ENCODE results near the gene ZNF491.
"Not testable (repeated sequence)": the region's sequence is repeated elsewhere in the genome, so short reads cannot be mapped to it uniquely, and the experiment has no call there.

Gene ZNF491

DNA sequence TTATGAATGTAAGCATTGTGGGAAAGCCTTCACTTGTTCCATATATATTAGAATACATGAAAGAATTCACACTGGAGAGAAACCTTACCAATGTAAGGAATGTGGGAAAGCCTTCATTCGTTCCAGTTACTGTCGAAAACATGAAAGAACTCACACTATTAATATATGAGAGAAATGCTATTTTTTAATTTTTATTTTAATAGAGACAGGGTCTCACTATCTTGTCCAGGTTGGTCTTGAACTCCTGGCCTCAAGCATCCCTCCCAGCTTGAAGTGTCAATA, 8.7 kb downstream of the ZNF491 start:
- DNase-seq, result no peak

DNA sequence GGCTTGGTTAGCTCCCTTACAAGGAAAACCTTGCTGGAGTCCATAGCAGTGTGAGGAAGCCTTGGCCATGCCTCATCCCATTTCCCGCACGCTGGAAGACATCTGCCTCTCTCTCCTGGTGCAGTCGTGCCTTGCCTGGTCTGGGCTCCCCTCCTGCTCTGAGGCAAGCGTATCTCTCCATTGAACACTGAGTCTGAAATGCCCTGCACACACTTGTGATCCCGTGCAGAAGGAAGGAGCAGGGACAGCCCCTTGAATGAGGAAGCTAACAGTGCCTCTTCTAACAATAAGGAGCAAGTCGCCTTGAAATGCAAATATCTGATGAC, 15.3 kb downstream of the ZNF491 start:
- DNase-seq, result no peak

DNA sequence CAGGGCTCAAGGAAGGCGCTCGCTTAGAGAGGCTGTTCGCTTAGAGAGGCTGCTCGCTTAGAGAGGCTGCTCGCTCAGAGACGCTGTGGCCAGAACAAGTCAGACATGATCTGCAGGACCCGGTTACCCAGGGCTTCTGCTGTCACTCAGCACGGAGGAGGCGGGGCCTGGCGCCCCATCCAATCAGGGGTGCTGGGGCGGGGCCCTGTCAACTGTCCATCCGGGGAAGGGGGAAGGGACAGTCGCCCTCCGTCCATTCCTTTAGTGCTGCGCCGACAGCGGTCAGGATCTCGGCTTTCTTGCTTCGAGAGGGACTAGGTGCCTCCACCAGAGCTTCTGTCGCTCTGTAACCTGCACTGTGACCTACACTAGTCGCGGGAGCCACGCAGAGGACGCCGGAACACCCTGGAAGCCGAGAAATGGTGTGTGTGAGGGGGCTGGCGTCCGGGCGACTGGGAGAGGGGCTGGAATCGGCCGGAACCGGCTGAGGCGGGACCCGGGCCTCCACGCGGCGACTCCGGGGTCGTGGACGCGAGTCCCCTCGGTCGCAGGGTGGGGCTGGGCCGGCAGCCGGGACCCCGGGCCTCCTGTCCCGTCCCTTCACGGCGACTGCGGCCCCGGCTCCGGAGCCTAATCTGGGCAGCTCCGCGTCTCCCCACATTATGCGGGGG, 15.8 kb downstream of the ZNF491 start, which contains the start of gene ZNF440:
Gene ZNF440 (plus strand): TSS at position 245 of the 671 bp plus-strand sequence. CDS start 175 bp downstream, at position 420.
- DNase-seq, result peak; percentile 59 to 86

DNA sequence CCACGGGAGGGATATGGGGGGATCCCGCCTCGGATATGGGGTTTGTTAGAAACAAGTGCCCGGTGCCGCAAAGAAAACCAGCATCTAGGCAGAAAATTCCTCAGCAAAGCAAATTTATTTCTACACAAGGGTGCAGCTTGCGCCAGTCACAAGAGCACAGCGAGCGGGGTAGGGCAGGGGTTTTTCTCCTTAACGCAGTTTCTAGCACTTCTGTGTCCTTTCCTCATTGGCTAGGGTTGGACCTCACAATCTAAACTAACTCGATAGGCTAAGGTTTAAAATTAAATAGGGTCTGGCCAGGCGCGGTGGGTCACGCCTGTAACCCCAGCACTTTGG, 16.3 kb downstream of the ZNF491 start:
- DNase-seq, result no peak

DNA sequence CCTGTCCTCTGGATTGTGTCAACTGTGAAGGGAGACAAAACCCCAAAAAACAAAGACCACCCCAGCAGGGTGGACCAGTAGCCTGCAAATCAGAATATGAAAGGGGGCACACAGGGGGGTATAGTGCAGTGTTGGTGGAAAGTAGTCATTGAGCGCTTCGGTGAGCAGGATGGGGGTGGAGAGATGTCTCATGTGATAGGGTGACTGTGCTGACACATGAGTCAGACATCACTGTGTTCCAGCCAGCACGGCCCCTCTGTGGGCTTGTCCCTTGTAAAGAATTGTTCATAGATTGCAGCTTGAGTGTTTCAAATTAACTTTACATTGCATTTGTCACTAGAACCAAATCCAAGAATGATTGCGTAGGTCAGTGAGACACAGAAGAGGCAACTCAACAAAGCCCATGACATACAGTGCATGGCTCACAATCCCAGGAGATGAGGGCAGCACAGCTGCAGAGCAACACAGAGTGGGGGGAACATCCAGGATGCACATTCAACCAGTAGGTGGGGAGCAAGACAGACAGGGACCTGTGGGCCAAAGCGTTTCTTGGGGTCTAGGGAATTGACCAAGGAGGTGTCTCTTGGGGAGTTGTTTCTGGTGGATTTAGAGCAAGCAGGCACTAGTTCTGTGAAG, 23.3 kb downstream of the ZNF491 start:
- DNase-seq, result no peak

DNA sequence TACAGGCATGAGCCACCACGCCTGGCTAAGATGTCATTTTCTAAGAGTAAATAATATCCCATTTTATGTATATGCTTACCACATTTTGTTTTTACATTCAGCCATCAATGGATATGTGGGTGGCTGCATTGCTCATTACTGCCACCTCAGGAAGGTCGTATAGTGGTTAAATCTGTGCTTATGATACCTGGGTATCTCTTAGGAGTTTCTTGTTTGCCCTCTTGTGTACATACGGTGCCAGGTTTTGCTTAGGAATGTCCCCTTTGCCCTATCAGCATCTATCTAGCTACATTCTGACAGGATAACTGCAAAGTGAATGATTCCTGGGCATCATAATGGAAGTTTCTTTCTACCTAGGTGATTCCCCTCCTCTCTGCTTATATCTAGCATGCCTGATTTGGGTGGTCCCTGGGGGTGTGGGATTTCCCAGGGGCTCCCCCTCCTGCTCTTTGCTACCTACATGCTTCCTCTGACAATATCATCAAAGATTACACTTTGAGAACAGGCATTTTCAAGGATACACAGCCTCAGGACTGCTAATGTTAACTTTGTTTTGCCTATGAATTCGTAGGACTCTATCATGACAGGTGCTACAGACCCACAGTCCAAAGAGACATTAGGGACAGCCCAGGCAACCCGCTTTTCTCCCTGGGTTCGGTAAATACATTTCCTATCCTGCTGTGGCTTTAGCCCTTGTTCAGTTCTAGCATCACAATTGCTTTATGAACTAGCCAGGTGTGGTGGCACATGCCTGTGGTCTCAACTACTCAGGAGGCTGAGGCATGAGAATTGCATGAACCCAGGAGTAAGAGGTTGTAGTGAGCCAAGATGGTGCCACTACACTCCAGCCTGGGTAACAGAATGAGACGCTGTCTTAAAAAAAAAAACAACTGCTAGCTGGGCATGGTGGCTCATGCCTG, 30.9 kb downstream of the ZNF491 start:
- not testable (repeated sequence) for DNase-seq

DNA sequence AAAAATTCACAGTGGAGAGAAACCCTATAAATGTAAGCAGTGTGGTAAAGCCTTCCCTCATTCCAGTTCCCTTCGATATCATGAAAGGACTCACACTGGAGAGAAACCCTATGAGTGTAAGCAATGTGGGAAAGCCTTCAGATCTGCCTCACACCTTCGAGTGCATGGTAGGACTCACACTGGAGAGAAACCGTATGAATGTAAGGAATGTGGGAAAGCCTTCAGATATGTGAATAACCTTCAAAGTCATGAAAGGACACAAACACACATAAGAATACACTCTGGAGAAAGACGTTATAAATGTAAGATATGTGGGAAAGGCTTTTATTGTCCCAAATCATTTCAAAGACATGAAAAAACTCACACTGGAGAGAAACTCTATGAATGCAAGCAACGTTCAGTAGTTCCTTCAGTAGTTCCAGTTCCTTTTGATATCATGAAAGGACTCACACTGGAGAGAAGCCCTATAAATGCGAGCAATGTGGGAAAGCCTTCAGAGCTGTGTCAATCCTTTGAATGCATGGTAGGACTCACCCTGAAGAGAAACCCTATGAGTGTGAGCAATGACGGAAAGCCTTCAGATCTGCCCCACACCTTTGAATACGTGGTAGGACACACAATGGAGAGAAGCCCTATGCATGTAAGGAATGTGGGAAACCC, 34.1 kb downstream of the ZNF491 start:
- no peak for DNase-seq

DNA sequence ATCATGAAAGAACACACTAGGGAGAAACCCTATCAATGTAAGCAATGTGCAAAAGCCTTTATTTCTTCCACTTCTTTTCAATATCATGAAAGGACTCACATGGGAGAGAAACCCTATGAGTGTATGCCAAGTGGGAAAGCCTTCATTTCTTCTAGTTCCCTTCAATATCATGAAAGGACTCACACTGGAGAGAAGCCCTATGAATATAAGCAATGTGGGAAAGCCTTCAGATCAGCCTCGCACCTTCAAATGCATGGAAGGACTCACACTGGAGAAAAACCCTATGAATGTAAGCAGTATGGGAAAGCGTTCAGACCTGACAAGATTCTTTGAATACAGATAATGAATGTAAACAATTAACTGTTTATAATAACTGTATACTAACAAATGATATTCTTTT, 35.2 kb downstream of the ZNF491 start:
- no peak for DNase-seq

DNA sequence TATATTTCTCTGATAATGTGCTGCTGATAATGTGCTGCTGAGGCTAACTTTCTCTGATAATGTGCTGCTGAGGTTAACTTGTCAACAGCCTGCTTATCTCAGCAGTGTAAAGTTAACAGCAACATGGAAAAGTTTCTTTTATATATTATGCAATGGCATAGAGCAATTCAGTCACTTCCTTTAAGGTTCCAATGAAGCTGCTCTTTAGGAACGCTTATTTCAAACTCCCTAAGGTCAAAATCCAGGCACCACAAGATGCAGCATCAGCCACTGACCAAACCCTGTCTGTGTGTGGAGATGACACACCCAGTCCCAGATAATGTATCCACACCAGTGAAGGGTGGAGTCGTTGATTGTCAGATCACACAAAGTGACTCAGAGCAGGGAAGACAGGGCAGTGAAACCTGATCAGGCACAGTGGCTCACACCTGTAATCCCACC, 37.3 kb downstream of the ZNF491 start:
- DNase-seq, result not testable (repeated sequence)

DNA sequence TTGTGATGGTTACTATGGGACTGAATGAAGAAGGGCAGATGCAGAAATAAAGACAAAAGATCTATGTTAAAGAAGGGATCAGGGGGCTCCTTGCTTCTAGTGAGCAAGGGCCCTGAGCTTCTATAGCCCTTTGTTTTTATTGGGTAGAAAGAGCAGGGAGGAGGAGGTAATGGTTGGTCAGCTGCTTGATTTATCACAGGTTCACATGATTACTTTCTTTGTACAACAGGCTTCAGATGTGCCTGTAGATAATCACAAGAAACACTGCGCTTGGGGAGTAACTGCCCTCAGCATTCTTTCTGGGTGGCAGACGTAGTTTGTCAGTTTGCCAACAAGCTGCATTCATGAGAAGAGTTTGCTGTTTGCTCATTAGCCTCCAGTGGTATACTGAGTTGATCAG, 45.4 kb downstream of the ZNF491 start:
- DNase-seq, result peak in 1 of 2 experiments; percentile 6

DNA sequence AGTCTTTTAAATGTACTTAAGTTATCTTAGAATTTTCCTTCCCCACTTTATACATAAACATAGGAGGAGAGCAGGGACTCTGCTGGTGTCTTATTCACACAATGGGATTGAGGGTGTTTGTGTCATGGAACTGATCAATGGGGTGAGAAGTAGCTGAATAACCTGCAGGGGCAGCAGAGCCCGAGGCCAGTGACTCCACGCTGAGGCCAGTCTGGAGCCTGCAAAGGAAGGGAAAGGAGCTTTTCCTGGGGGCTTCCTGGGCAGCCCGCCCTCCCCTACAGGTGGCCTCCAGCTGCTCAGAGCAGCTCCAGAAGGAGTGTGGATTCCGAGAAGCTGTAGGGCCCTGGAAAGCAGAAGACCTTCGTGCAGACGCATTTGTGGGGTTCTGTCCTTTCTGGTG, 49.3 kb downstream of the ZNF491 start:
- not testable (repeated sequence) for DNase-seq

DNA sequence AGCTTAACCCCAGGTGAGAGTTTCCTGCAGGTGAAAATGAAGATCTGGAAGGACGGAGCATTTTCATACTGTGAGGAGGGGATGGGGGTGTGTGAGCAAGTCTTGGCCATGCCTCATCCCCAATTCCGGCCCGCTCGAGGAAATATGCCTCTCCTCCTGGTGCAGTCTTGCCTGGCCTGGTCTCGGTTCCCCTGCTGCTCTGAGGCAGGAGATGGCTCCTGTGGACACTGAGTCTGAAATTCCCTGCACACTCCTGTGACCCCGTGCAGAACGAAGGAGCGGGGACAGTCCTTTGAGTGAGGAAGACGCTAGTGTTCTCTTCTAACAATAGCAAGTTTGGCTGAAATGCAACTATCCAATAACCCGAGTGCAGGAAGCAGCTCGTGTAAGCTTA, 49.9 kb downstream of the ZNF491 start:
- no peak for DNase-seq

DNA sequence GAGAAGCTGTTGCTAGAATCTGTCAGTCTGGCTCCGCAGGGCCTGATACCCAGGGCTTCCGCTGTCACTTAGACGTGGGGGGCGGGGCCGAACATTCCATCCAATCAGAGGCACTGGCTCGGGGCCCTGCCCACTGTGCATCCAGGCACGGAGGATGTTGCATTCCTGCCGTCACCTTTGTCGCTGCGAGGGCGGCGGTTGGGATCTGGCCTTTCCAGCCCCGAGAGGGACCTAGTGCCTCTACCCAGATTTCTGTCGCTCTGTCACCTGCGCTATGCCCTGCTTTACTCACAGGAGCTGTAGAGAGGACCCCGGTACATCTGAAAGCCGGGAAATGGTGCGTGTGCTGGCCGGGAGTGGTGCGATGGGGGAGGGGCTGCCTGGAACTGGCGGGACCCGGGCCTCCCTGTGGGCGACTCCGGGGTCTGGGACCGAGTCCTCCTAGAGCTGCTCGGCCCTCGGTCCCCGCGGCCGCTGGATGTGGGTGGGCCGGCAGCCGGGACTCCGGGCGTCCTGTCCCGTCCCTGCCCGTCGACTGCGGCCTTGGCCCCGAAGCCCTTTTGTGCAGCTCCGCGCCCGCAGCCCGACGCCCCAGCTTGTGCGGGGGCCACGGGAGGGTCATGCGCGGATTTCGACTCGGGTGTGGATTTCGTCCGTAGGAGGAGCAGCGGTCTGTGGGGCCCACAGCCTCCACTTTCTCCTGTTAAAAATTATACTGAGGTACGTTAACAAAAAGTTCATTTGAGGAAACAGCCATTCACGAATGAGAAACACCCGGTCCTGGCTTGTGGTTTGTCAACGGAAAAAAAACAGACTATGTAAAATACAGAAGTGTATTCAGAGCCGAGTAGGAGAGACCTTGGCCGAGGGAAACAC, 50.5 kb downstream of the ZNF491 start, which contains the start of gene ZNF439:
Gene ZNF439 (plus strand): TSS at position 133 of the 876 bp plus-strand sequence. CDS start 142 bp downstream, at position 275.
- peak; percentile 65 to 75 for DNase-seq

DNA sequence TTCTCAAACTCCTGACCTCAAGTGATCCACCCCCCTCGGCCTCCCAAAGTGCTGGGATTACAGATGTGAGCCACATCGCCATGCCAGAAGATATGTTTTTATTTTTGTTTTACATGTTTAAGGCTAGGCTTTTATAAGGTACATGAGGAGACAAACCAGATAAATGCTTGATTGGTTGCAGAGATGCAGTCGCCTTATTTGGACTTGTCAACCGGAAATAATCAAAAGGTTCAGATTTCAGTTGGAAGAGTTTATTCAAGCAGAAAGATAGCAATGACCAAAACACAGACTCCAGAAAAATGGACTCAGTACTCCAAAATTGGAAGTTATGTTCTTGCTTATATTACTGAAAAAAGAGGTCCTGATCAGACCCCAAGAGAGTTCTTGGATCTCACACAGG, 52.0 kb downstream of the ZNF491 start:
- not testable (repeated sequence) for DNase-seq

DNA sequence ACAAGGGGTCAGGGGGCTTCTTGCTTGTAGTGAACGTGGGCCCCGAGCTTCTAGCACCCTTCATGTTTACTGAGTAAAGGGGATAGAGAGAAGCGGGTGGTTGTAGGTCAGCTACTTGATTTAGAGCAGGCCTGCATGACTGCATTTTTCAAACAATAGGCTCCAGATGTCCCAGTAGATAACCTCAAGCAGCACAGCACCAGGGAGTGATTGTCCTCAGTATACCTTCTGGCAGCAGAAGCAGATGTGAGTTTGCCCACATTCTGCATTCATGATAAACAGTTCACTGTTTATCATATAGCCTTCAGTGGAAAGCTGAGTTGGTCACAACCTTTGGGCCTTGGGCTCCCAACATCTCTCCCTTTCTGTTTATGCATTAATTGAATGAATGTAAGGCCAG, 55.0 kb downstream of the ZNF491 start:
- DNase-seq, result no peak

DNA sequence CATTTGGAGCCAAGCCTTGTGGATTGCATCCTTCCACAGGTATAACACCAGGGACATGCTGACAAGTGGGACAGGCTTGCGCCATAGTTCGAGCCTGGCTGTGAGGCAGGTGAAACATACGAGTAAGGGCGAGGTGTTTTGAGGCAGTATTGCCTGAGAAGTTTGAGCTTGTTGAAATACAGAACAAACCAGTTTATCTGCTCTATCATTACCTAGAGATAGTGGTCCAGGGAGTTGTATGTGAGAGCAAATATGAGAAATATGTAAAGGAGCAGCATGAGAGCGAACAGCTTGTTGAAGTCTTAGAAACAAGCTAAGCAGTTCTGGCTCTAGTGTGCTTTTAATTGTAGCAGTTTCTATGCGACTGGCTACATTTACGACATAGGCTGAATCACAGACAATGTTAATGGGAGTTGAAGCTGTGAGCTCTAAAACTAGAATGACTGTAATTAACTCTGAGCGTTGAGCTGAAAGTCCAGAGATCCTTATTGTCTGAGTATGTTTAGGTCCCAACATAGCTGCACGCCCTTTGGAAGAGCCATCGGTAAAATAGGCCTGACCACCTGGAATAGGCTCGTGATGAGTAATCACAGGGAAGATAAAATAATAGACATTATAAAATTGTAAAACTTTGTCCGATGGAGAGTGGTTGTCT, 58.4 kb downstream of the ZNF491 start:
- DNase-seq, result no peak

All from NCI-H1930 (cell line).